Vagina (tissue), 2 donors: Measurements from ENCODE around the gene CEP170B.

ENCODE experiments used
- CTCF ChIP-seq, 3 experiments: fragments of 450-650 bp in 2 of 3; fragments of 200-600 bp in 1 of 3; sonication (generic) in 1 of 3; IDR thresholded peaks; one replicate each; pipeline ENCODE4 v1.5.1; 2017 to 2019; ENCODE audit warnings: antibody characterized with exemption in 3 of 3, mild to moderate bottlenecking in 2 of 3, moderate library complexity in 2 of 3
- POLR2A ChIP-seq, 2 donors: fragments of 450-650 bp; IDR thresholded peaks; one replicate each; pipeline ENCODE4 v1.6.1; 2017; ENCODE audit warnings: antibody characterized with exemption in 2 of 2, mild to moderate bottlenecking in 2 of 2, moderate library complexity in 2 of 2
- POLR2AphosphoS5 ChIP-seq, 2 donors: sonication (generic); formaldehyde crosslinking; IDR thresholded peaks; one replicate each; pipeline ENCODE4 v1.9.0; 2017; ENCODE audit warnings: antibody characterized with exemption in 2 of 2, mild to moderate bottlenecking in 2 of 2, low read depth in 1 of 2; ENCODE audit not compliant: insufficient read depth in 1 of 2

- TF ChIP-seq CTCF (IDR thresholded peaks at IDR 0.05) (no peak), POLR2A (IDR thresholded peaks at IDR 0.05) (no peak), POLR2AphosphoS5 (IDR thresholded peaks at IDR 0.05; ENCODE audit: insufficient read depth in 1 of 2, low read depth in 1 of 2) (no peak)
These were observed 3.9 kb downstream of the CEP170B start for GRCh38 chr14:104868811-104869572.
